Measurements from ENCODE around the gene CAMK2N2.

The CAMK2N2 gene

GRCh38 chr3:184222521-184222920 is 38.8 kb downstream of the CAMK2N2 start:
- no peak for DNase-seq (ENCODE audit: low read depth)

GRCh38 chr3:184218814-184219213 is 42.5 kb downstream of the CAMK2N2 start:
- no peak for DNase-seq (ENCODE audit: low read depth)

GRCh38 chr3:184211718-184212117 is 49.6 kb downstream of the CAMK2N2 start:
- DNase-seq (ENCODE audit: low read depth) = no peak

GRCh38 chr3:184211297-184211696 is 50.1 kb downstream of the CAMK2N2 start:
- DNase-seq (ENCODE audit: low read depth) = no peak

Data from stromal cell of bone marrow (primary cell).